Activated CD4-positive, alpha-beta T cell treated with anti-CD3 and anti-CD28 coated beads, Interleukin-2, amount 10 ng/mL, durations not matched to agents 24 days and 14 days (primary cell): ENCODE data around the gene GADD45GIP1. TPM values are rescaled to one million over a fixed set of nuclear protein-coding genes. Genes with fewer than 3 reads are reported as not detected.
A peak's percentile ranks its signal among the peaks of the same experiment; 100 is the strongest.
"Not testable (repeated sequence)": the region's sequence is repeated elsewhere in the genome, so short reads cannot be mapped to it uniquely, and the experiment has no call there.

ENCODE experiments used
- DNase-seq: peaks from one replicate; pipeline ENCODE4 v3.0.0; 2022
- H3K27ac Mint-ChIP-seq: one replicate; pipeline ENCODE4 v1.8.0; 2022; ENCODE audit warnings: mild to moderate bottlenecking, mixed read lengths
- H3K27me3 Mint-ChIP-seq: one replicate; pipeline ENCODE4 v1.8.0; 2022; ENCODE audit warnings: mixed read lengths
- H3K36me3 Mint-ChIP-seq: one replicate; pipeline ENCODE4 v1.8.0; 2022; ENCODE audit warnings: low read depth, mild to moderate bottlenecking, mixed read lengths
- H3K4me1 Mint-ChIP-seq: one replicate; pipeline ENCODE4 v1.8.0; 2021; ENCODE audit warnings: mixed read lengths
- H3K4me3 Mint-ChIP-seq: one replicate; pipeline ENCODE4 v1.8.0; 2022; ENCODE audit warnings: mild to moderate bottlenecking, moderate library complexity, mixed read lengths
- H3K9me3 Mint-ChIP-seq: one replicate; pipeline ENCODE4 v1.8.0; 2021; ENCODE audit warnings: mixed read lengths
- intact Hi-C: fragments of 100-400 bp; cut with micrococcal nuclease; formaldehyde crosslinking; loops from one replicate; pipeline ENCODE4 v1.15.1; 2023
- total RNA-seq: library from RNA; stranded (reverse); gene quantifications from 2 replicates; pipeline ENCODE4 v1.2.3, GENCODE V29; 2022

The GADD45GIP1 gene
- total RNA-seq, 1 donor from 2014 or later = 32.4 TPM

GRCh38 chr19:12983542-12984142 is 26.6 kb upstream of the GADD45GIP1 start:
- Mint-ChIP-seq H3K27ac (no peak overlapping the region), H3K4me3 (no peak overlapping the region), H3K9me3 (no peaks in the 10 kb centered on the region), H3K27me3 (peaks cover 11% of the 10 kb centered on the region), H3K4me1 (no peaks in the 10 kb centered on the region), H3K36me3 (no peaks in the 10 kb centered on the region)
- peak; percentile 96 for DNase-seq
- intact Hi-C loops = loop anchor here (1.0 to 10.0 kb wide), 3 partner anchors 49 to 281 kb away; no protein-coding TSS in a partner anchor

- H3K27ac Mint-ChIP-seq = no peak overlapping the region
- intact Hi-C loops = loop anchor here (1.0 to 10.0 kb wide), 3 partner anchors 49 to 282 kb away; no protein-coding TSS in a partner anchor
- H3K36me3 Mint-ChIP-seq = no peaks in the 10 kb centered on the region
- DNase-seq = no peak
- H3K27me3 Mint-ChIP-seq = peaks cover 12% of the 10 kb centered on the region
- H3K4me3 Mint-ChIP-seq = no peak overlapping the region
- no peaks in the 10 kb centered on the region for H3K9me3 Mint-ChIP-seq
- peaks cover under 1% of the 10 kb centered on the region for H3K4me1 Mint-ChIP-seq
These were observed 26.1 kb upstream of the GADD45GIP1 start for GRCh38 chr19:12983091-12983490.

- Mint-ChIP-seq H3K27ac (no peak overlapping the region), H3K9me3 (no peaks in the 10 kb centered on the region), H3K27me3 (peaks cover 16% of the 10 kb centered on the region), H3K4me3 (no peak overlapping the region), H3K36me3 (no peaks in the 10 kb centered on the region), H3K4me1 (peaks cover 4% of the 10 kb centered on the region)
- intact Hi-C loops = loop anchor here (1.0 to 10.0 kb wide), 3 partner anchors 50 to 282 kb away; no protein-coding TSS in a partner anchor
- no peak for DNase-seq
These were observed 25.6 kb upstream of the GADD45GIP1 start for GRCh38 chr19:12982648-12983047.

- Mint-ChIP-seq H3K36me3 (no peaks in the 10 kb centered on the region), H3K4me1 (peaks cover 4% of the 10 kb centered on the region), H3K9me3 (no peaks in the 10 kb centered on the region), H3K27me3 (peaks cover 9% of the 10 kb centered on the region), H3K27ac (no peak overlapping the region), H3K4me3 (no peak overlapping the region)
- intact Hi-C loops = loop anchor here (5.0 to 10.0 kb wide), 2 partner anchors 52 to 285 kb away; no protein-coding TSS in a partner anchor
- no peak for DNase-seq
These were observed 23.0 kb upstream of the GADD45GIP1 start for GRCh38 chr19:12979974-12980373.

- H3K36me3 Mint-ChIP-seq, H3K4me1 Mint-ChIP-seq, H3K9me3 Mint-ChIP-seq, H3K27ac Mint-ChIP-seq, H3K4me3 Mint-ChIP-seq, DNase-seq, intact Hi-C loops: not testable (repeated sequence)
- peaks cover 10% of the 10 kb centered on the region for H3K27me3 Mint-ChIP-seq
These were observed 19.1 kb upstream of the GADD45GIP1 start for GRCh38 chr19:12976109-12976508.

- Mint-ChIP-seq H3K27ac (no peak overlapping the region), H3K4me1 (peaks cover 4% of the 10 kb centered on the region), H3K4me3 (no peak overlapping the region), H3K9me3 (no peaks in the 10 kb centered on the region), H3K36me3 (no peaks in the 10 kb centered on the region), H3K27me3 (peaks cover 12% of the 10 kb centered on the region)
- intact Hi-C loops = no loop called here
- no peak for DNase-seq
These were observed 18.3 kb upstream of the GADD45GIP1 start for GRCh38 chr19:12975221-12975741.

GRCh38 chr19:12974301-12975220 is 17.5 kb upstream of the GADD45GIP1 start:
- Mint-ChIP-seq H3K4me3 (no peak overlapping the region), H3K27ac (no peak overlapping the region), H3K27me3 (peaks cover 12% of the 10 kb centered on the region), H3K36me3 (no peaks in the 10 kb centered on the region), H3K9me3 (no peaks in the 10 kb centered on the region), H3K4me1 (peaks cover 8% of the 10 kb centered on the region)
- intact Hi-C loops = no loop called here
- DNase-seq = no peak

- H3K4me3 Mint-ChIP-seq = no peak overlapping the region
These were observed 16.2 kb upstream of the GADD45GIP1 start for GRCh38 chr19:12973236-12973635.

GRCh38 chr19:12970070-12970820 is 13.2 kb upstream of the GADD45GIP1 start:
- Mint-ChIP-seq H3K4me1 (peaks cover 6% of the 10 kb centered on the region), H3K36me3 (no peaks in the 10 kb centered on the region), H3K27me3 (peaks cover 3% of the 10 kb centered on the region), H3K27ac (no peak overlapping the region), H3K9me3 (no peaks in the 10 kb centered on the region), H3K4me3 (no peak overlapping the region)
- no peak for DNase-seq
- intact Hi-C loops = no loop called here

More at GRCh38 chr19:12973236-12973635, 16.2 kb upstream of the GADD45GIP1 start:
- intact Hi-C loops = no loop called here
- peaks cover 10% of the 10 kb centered on the region for H3K27me3 Mint-ChIP-seq
- DNase-seq = no peak
- H3K9me3 Mint-ChIP-seq = no peaks in the 10 kb centered on the region
- peaks cover 8% of the 10 kb centered on the region for H3K4me1 Mint-ChIP-seq
- no peaks in the 10 kb centered on the region for H3K36me3 Mint-ChIP-seq
- no peak overlapping the region for H3K27ac Mint-ChIP-seq

GRCh38 chr19:12969292-12969988 is 12.4 kb upstream of the GADD45GIP1 start, which contains the start of gene DAND5:
TSS of gene DAND5 (plus strand) at chr19:12969576. CDS start at chr19:12969661, 85 bp downstream.
- DNase-seq = no peak
- H3K9me3 Mint-ChIP-seq = no peaks in the 10 kb centered on the region
- peaks cover 3% of the 10 kb centered on the region for H3K27me3 Mint-ChIP-seq
- H3K4me3 Mint-ChIP-seq = no peak within 1 kb of the TSS
- peaks cover 11% of the 10 kb centered on the region for H3K4me1 Mint-ChIP-seq
- intact Hi-C loops = no loop called here
- H3K27ac Mint-ChIP-seq = no peak within 1 kb of the TSS
- no peaks in the 10 kb centered on the region for H3K36me3 Mint-ChIP-seq

- H3K27ac Mint-ChIP-seq = no peak overlapping the region
- H3K27me3 Mint-ChIP-seq = peaks cover 3% of the 10 kb centered on the region
- H3K4me1 Mint-ChIP-seq = peaks cover 11% of the 10 kb centered on the region
- no peaks in the 10 kb centered on the region for H3K36me3 Mint-ChIP-seq
- intact Hi-C loops = no loop called here
- DNase-seq = no peak
- no peak overlapping the region for H3K4me3 Mint-ChIP-seq
- no peaks in the 10 kb centered on the region for H3K9me3 Mint-ChIP-seq
These were observed 10.9 kb upstream of the GADD45GIP1 start for GRCh38 chr19:12967907-12968306.

- no peak for DNase-seq
- no peaks in the 10 kb centered on the region for H3K9me3 Mint-ChIP-seq
- H3K27ac Mint-ChIP-seq = no peak overlapping the region
- H3K27me3 Mint-ChIP-seq = peaks cover 3% of the 10 kb centered on the region
- no peaks in the 10 kb centered on the region for H3K36me3 Mint-ChIP-seq
- H3K4me3 Mint-ChIP-seq = peak overlapping the region; percentile 72
- intact Hi-C loops = loop anchor here (1.0 kb wide), 1 partner anchor 80 kb away; no protein-coding TSS in a partner anchor
- H3K4me1 Mint-ChIP-seq = peaks cover 11% of the 10 kb centered on the region
These were observed 8.8 kb upstream of the GADD45GIP1 start for GRCh38 chr19:12965812-12966135.
